Right lobe of liver (tissue), 4 donors: ENCODE results near the gene MTUS2.

Experiments used
- CTCF ChIP-seq, 4 donors: fragments of 200-600 bp in 3 of 4; fragments of 450-650 bp in 1 of 4; IDR thresholded peaks; one replicate each; pipeline versions ENCODE4 v1.5.1 to v1.8.0; 2016 to 2022; ENCODE audit warnings: antibody characterized with exemption in 4 of 4, mild to moderate bottlenecking in 2 of 4
- POLR2A ChIP-seq: fragments of 450-650 bp; IDR thresholded peaks from one replicate; pipeline ENCODE4 v1.6.1; 2017; ENCODE audit warnings: antibody characterized with exemption, mild to moderate bottlenecking
- donor health status: DM: no; HTN: no; CAD: no.
- donor health status: DM: no; HTN: no; CAD: no.
- donor health status: DM: no; HTN: yes; CAD: no.

GRCh38 chr13:28964803-28965202, 144.7 kb downstream of the MTUS2 start:
- no peak for TF ChIP-seq CTCF (IDR thresholded peaks at IDR 0.05)
- TF ChIP-seq POLR2A, result no peak
